Hepatocyte (in vitro differentiated cells): ENCODE measurements around the gene PAQR3.

Experiments used
- EZH2 ChIP-seq: fragments of 200-600 bp; sonication (generic); IDR thresholded peaks from 2 replicates; pipeline ENCODE4 v1.6.1; 2016; ENCODE audit warnings: antibody characterized with exemption, mild to moderate bottlenecking, borderline replicate concordance
- EZH2phosphoT487 ChIP-seq: fragments of 200-600 bp; sonication (generic); IDR thresholded peaks from one replicate; pipeline ENCODE4 v1.6.1; 2018; ENCODE audit warnings: antibody characterized with exemption, mild to moderate bottlenecking, low read depth, moderate library complexity; ENCODE audit not compliant: unreplicated experiment, severe bottlenecking
- TF ChIP-seq, protein P1 (sequence below): fragments of 200-600 bp; sonication (generic); IDR thresholded peaks from 2 replicates; pipeline ENCODE4 v1.5.1; 2016; ENCODE audit warnings: antibody characterized with exemption, mild to moderate bottlenecking; ENCODE audit not compliant: poor library complexity

GRCh38 chr4:78971776-78972175 is 32.5 kb upstream of the PAQR3 start:
- TF ChIP-seq EZH2 (no peak), EZH2phosphoT487 (no peak)
- TF ChIP-seq, protein P1, sequence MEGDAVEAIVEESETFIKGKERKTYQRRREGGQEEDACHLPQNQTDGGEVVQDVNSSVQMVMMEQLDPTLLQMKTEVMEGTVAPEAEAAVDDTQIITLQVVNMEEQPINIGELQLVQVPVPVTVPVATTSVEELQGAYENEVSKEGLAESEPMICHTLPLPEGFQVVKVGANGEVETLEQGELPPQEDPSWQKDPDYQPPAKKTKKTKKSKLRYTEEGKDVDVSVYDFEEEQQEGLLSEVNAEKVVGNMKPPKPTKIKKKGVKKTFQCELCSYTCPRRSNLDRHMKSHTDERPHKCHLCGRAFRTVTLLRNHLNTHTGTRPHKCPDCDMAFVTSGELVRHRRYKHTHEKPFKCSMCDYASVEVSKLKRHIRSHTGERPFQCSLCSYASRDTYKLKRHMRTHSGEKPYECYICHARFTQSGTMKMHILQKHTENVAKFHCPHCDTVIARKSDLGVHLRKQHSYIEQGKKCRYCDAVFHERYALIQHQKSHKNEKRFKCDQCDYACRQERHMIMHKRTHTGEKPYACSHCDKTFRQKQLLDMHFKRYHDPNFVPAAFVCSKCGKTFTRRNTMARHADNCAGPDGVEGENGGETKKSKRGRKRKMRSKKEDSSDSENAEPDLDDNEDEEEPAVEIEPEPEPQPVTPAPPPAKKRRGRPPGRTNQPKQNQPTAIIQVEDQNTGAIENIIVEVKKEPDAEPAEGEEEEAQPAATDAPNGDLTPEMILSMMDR = no peak
